Measurements from ENCODE around the gene PSMC3IP. TPM values are rescaled to one million over a fixed set of nuclear protein-coding genes. Genes with fewer than 3 reads are reported as not detected.

Gene PSMC3IP
- total RNA-seq, 1 donor from 2014 or later, result 10.8 TPM

- Mint-ChIP-seq H3K4me1 (peaks cover 54% of the 10 kb centered on the region), H3K36me3 (ENCODE audit: low read depth) (peaks cover 31% of the 10 kb centered on the region), H3K27me3 (no peaks in the 10 kb centered on the region), H3K9me3 (no peaks in the 10 kb centered on the region), H3K27ac (peak overlapping the region; percentile 98), H3K4me3 (peak overlapping the region; percentile 100)
- TF ChIP-seq CTCF (IDR thresholded peaks at IDR 0.05), result no peak
- ChIA-PET CTCF (interaction anchor here (1.0 to 2.7 kb wide), 8 partner anchors 10 to 215 kb away, joined by 3 to 32 read pairs (median 5); partner anchors contain the start of genes BECN1 and PSMC3IP), POLR2A (interaction anchor here (0.6 to 3.3 kb wide), 30 partner anchors 9 to 759 kb away, joined by 3 to 43 read pairs (median 4); partner anchors contain the start of genes BECN1, NAGLU, PLEKHH3 and PSMC3IP)
- ATAC-seq (ENCODE audit: low read depth) (peak; percentile 49), DNase-seq (no peak)
- intact Hi-C loops (cut with micrococcal nuclease), result loop anchor here (1.0 to 5.0 kb wide), 5 partner anchors 30 to 97 kb away; partner anchors contain the start of gene TUBG2
Measured at GRCh38 chr17:42608305-42609181, 31.0 kb upstream of the PSMC3IP start.

- Mint-ChIP-seq H3K4me1 (peaks cover 60% of the 10 kb centered on the region), H3K36me3 (ENCODE audit: low read depth) (peaks cover 33% of the 10 kb centered on the region), H3K4me3 (peak overlapping the region; percentile 100), H3K27ac (no peak overlapping the region), H3K27me3 (no peaks in the 10 kb centered on the region), H3K9me3 (no peaks in the 10 kb centered on the region)
- ChIA-PET CTCF (interaction anchor here (1.0 to 2.7 kb wide), 6 partner anchors 29 to 156 kb away, joined by 3 to 32 read pairs (median 5); partner anchors contain the start of gene PSMC3IP), POLR2A (interaction anchor here (0.7 to 3.3 kb wide), 13 partner anchors 8 to 781 kb away, joined by 3 to 43 read pairs (median 7); partner anchors contain the start of genes NAGLU, PLEKHH3, PSMC3IP and RPL27)
- DNase-seq (no peak), ATAC-seq (ENCODE audit: low read depth) (no peak)
- intact Hi-C loops (cut with micrococcal nuclease), result loop anchor here (5.0 kb wide), 1 partner anchor 50 kb away; the partner anchor contains the start of gene TUBG2
- no peak for TF ChIP-seq CTCF (IDR thresholded peaks at IDR 0.05)
Measured at GRCh38 chr17:42607769-42608168, 30.2 kb upstream of the PSMC3IP start.

GRCh38 chr17:42603318-42603717 lies 25.8 kb upstream of the PSMC3IP start:
- no peak overlapping the region for H3K4me3 Mint-ChIP-seq
- no peak for DNase-seq

GRCh38 chr17:42598905-42599304 lies 21.4 kb upstream of the PSMC3IP start:
- H3K4me3 Mint-ChIP-seq, result no peak overlapping the region
- no peak for ATAC-seq (ENCODE audit: low read depth)
- no peaks in the 10 kb centered on the region for H3K9me3 Mint-ChIP-seq
- peaks cover 26% of the 10 kb centered on the region for H3K4me1 Mint-ChIP-seq
- intact Hi-C loops (cut with micrococcal nuclease), result no loop called here
- DNase-seq, result no peak
- no peak overlapping the region for H3K27ac Mint-ChIP-seq
- no peak for TF ChIP-seq CTCF (IDR thresholded peaks at IDR 0.05)
- peaks cover 32% of the 10 kb centered on the region for H3K36me3 Mint-ChIP-seq (ENCODE audit: low read depth)
- POLR2A ChIA-PET, result interaction anchor here (2.7 kb wide), 1 partner anchor 10 kb away, joined by 18 read pairs; the partner anchor contains the start of genes RETREG3 and TUBG1
- H3K27me3 Mint-ChIP-seq, result no peaks in the 10 kb centered on the region
- CTCF ChIA-PET, result interaction anchor here (0.6 to 2.0 kb wide), 2 partner anchors 20 to 81 kb away, joined by 3 to 5 read pairs; no protein-coding TSS in a partner anchor

More at GRCh38 chr17:42603318-42603717, 25.8 kb upstream of the PSMC3IP start:
- ChIA-PET CTCF (no interaction called here), POLR2A (interaction anchor here (1.9 kb wide), 1 partner anchor 25 kb away, joined by 5 read pairs; no protein-coding TSS in a partner anchor)
- H3K27ac Mint-ChIP-seq, result peak overlapping the region; percentile 54
- TF ChIP-seq CTCF (IDR thresholded peaks at IDR 0.05), result no peak
- H3K27me3 Mint-ChIP-seq, result no peaks in the 10 kb centered on the region
- H3K9me3 Mint-ChIP-seq, result no peaks in the 10 kb centered on the region
- intact Hi-C loops (cut with micrococcal nuclease), result no loop called here
- peaks cover 66% of the 10 kb centered on the region for H3K4me1 Mint-ChIP-seq
- H3K36me3 Mint-ChIP-seq (ENCODE audit: low read depth), result peaks cover 30% of the 10 kb centered on the region
- ATAC-seq (ENCODE audit: low read depth), result peak; percentile 75

- no peak overlapping the region for H3K27ac Mint-ChIP-seq
- no peak for TF ChIP-seq CTCF (IDR thresholded peaks at IDR 0.05)
- H3K27me3 Mint-ChIP-seq, result no peaks in the 10 kb centered on the region
- ATAC-seq (ENCODE audit: low read depth) (no peak), DNase-seq (no peak)
- peaks cover 12% of the 10 kb centered on the region for H3K4me1 Mint-ChIP-seq
- no peaks in the 10 kb centered on the region for H3K9me3 Mint-ChIP-seq
- H3K4me3 Mint-ChIP-seq, result no peak overlapping the region
- CTCF ChIA-PET, result no interaction called here
- peaks cover 36% of the 10 kb centered on the region for H3K36me3 Mint-ChIP-seq (ENCODE audit: low read depth)
- POLR2A ChIA-PET, result interaction anchor here (1.6 kb wide), 1 partner anchor 13 kb away, joined by 5 read pairs; the partner anchor contains the start of genes RETREG3 and TUBG1
- intact Hi-C loops (cut with micrococcal nuclease), result no loop called here
Measured at GRCh38 chr17:42596386-42596785, 18.9 kb upstream of the PSMC3IP start.
